Liver (tissue), 8 donors: ENCODE results near the gene RMP24.

Experiments
- DNase-seq: peaks from one replicate; pipeline ENCODE4 v3.0.0-alpha.2; 2017; ENCODE audit warnings: low spot score
- H3K27ac ChIP-seq, 2 donors: one replicate each; pipeline ENCODE4 v1.7.0; 2013; ENCODE audit warnings: inconsistent platforms in 2 of 2, low read length in 2 of 2, control low read depth in 1 of 2, low read depth in 1 of 2, mild to moderate bottlenecking in 1 of 2
- H3K27me3 ChIP-seq, 4 donors: one replicate each; pipeline versions ENCODE4 v1.6.1 to v1.7.0; 2013; ENCODE audit warnings: low read length in 3 of 4, inconsistent platforms in 1 of 4, mild to moderate bottlenecking in 1 of 4, moderate library complexity in 1 of 4; ENCODE audit not compliant: control insufficient read depth in 4 of 4, insufficient read depth in 4 of 4
- H3K36me3 ChIP-seq, 4 donors: one replicate each; pipeline versions ENCODE4 v1.6.1 to v1.7.0; 2013; ENCODE audit warnings: low read length in 3 of 4, mild to moderate bottlenecking in 3 of 4, low read depth in 1 of 4, moderate library complexity in 1 of 4; ENCODE audit not compliant: control insufficient read depth in 4 of 4, insufficient read depth in 3 of 4
- H3K4me1 ChIP-seq, 4 donors: one replicate each; pipeline versions ENCODE4 v1.6.1 to v1.7.0; 2013; ENCODE audit warnings: low read length in 3 of 4, mild to moderate bottlenecking in 3 of 4, moderate library complexity in 1 of 4; ENCODE audit not compliant: control insufficient read depth in 4 of 4, insufficient read depth in 4 of 4
- H3K4me3 ChIP-seq, 3 donors: one replicate each; pipeline versions ENCODE4 v1.6.1 to v1.7.0; 2013; ENCODE audit warnings: low read length in 3 of 3, control low read depth in 1 of 3, low read depth in 1 of 3, mild to moderate bottlenecking in 1 of 3
- H3K9ac ChIP-seq, 2 donors: one replicate each; pipeline ENCODE4 v1.7.0; 2013; ENCODE audit warnings: low read length in 2 of 2, mild to moderate bottlenecking in 2 of 2, moderate library complexity in 2 of 2, control low read depth in 1 of 2, low read depth in 1 of 2
- H3K9me3 ChIP-seq, 4 donors: one replicate each; pipeline versions ENCODE4 v1.6.1 to v1.7.0; 2013; ENCODE audit warnings: low read length in 3 of 4; ENCODE audit not compliant: control insufficient read depth in 4 of 4
- EGR1 ChIP-seq, 2 donors: IDR thresholded peaks; 2 replicates each; pipeline ENCODE4 v1.6.1; 2016 to 2018; ENCODE audit warnings: antibody characterized with exemption in 2 of 2, low read depth in 2 of 2
- FOXA1 ChIP-seq: IDR thresholded peaks from 2 replicates; pipeline ENCODE4 v1.6.1; 2016; ENCODE audit warnings: antibody characterized with exemption
- FOXA2 ChIP-seq: IDR thresholded peaks from 2 replicates; pipeline ENCODE4 v1.6.1; 2016; ENCODE audit warnings: antibody characterized with exemption
- HNF4A ChIP-seq, 2 donors: conservative IDR thresholded peaks; 2 replicates each; pipeline ENCODE4 v1.6.1; 2016; ENCODE audit warnings: antibody characterized with exemption in 2 of 2, mild to moderate bottlenecking in 2 of 2
- HNF4G ChIP-seq: IDR thresholded peaks from 2 replicates; pipeline ENCODE4 v1.6.1; 2016; ENCODE audit warnings: antibody characterized with exemption
- JUND ChIP-seq, 2 donors: IDR thresholded peaks; 2 replicates each; pipeline ENCODE4 v1.6.1; 2016; ENCODE audit warnings: antibody characterized with exemption in 2 of 2
- MAX ChIP-seq: IDR thresholded peaks from 2 replicates; pipeline ENCODE4 v1.6.1; 2016; ENCODE audit warnings: antibody characterized with exemption
- NR2F2 ChIP-seq: IDR thresholded peaks from 2 replicates; pipeline ENCODE4 v1.6.1; 2016; ENCODE audit warnings: antibody characterized with exemption
- RAD21 ChIP-seq, 2 donors: IDR thresholded peaks; 2 replicates each; pipeline ENCODE4 v1.6.1; 2016; ENCODE audit warnings: antibody characterized with exemption in 2 of 2, mild to moderate bottlenecking in 2 of 2
- REST ChIP-seq: IDR thresholded peaks from 2 replicates; pipeline ENCODE4 v1.6.1; 2016; ENCODE audit warnings: antibody characterized with exemption, mild to moderate bottlenecking
- RXRA ChIP-seq, 2 donors: IDR thresholded peaks; 2 replicates each; pipeline ENCODE4 v1.6.1; 2017 to 2018; ENCODE audit warnings: antibody characterized with exemption in 2 of 2, mild to moderate bottlenecking in 1 of 2
- TAF1 ChIP-seq: conservative IDR thresholded peaks from 2 replicates; pipeline ENCODE4 v1.6.1; 2016; ENCODE audit warnings: antibody characterized with exemption, mild to moderate bottlenecking
- YY1 ChIP-seq: IDR thresholded peaks from 2 replicates; pipeline ENCODE4 v1.6.1; 2016; ENCODE audit warnings: antibody characterized with exemption, mild to moderate bottlenecking
- ZBTB33 ChIP-seq: IDR thresholded peaks from 2 replicates; pipeline ENCODE4 v1.6.1; 2016; ENCODE audit warnings: antibody characterized with exemption
- WGBS: extraction: QIAGEN DNeasy Blood & Tissue Kit; methylation state at CpG from one replicate; pipeline ENCODE4 v1.1.7; 2013; 5-methylcytosine and 5-hydroxymethylcytosine counted together
- TF ChIP-seq, protein P1 (sequence below): fragments of 150-350 bp; IDR thresholded peaks from 2 replicates; pipeline ENCODE4 v1.5.1; 2017; ENCODE audit warnings: improper control_type of control experiment, low read depth, low read length; ENCODE audit not compliant: missing input control
- TF ChIP-seq, protein P2 (sequence below): IDR thresholded peaks from 2 replicates; pipeline ENCODE4 v1.6.1; 2016; ENCODE audit warnings: antibody characterized with exemption
- donor health status: healthy.
- donor health status: healthy.
- donor health status: healthy.
- donor health status: healthy.
- donor health status: healthy.

The RMP24 gene

GRCh38 chr18:35983818-35984217, 11.3 kb downstream of the RMP24 start:
- TF ChIP-seq JUND (IDR thresholded peaks at IDR 0.05) (no peak), FOXA1 (no peak), NR2F2 (no peak), RAD21 (IDR thresholded peaks at IDR 0.05) (no peak), REST (no peak), TAF1 (no peak), ZBTB33 (no peak), FOXA2 (no peak)
- TF ChIP-seq, protein P1, sequence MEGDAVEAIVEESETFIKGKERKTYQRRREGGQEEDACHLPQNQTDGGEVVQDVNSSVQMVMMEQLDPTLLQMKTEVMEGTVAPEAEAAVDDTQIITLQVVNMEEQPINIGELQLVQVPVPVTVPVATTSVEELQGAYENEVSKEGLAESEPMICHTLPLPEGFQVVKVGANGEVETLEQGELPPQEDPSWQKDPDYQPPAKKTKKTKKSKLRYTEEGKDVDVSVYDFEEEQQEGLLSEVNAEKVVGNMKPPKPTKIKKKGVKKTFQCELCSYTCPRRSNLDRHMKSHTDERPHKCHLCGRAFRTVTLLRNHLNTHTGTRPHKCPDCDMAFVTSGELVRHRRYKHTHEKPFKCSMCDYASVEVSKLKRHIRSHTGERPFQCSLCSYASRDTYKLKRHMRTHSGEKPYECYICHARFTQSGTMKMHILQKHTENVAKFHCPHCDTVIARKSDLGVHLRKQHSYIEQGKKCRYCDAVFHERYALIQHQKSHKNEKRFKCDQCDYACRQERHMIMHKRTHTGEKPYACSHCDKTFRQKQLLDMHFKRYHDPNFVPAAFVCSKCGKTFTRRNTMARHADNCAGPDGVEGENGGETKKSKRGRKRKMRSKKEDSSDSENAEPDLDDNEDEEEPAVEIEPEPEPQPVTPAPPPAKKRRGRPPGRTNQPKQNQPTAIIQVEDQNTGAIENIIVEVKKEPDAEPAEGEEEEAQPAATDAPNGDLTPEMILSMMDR = no peak
- TF ChIP-seq, protein P2, sequence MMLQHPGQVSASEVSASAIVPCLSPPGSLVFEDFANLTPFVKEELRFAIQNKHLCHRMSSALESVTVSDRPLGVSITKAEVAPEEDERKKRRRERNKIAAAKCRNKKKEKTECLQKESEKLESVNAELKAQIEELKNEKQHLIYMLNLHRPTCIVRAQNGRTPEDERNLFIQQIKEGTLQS = no peak
- WGBS = 98% methylated on average over 5 of the region's 5 CpGs
- no peak overlapping the region for H3K27ac ChIP-seq
- H3K9ac ChIP-seq = no peak overlapping the region
- H3K9me3 ChIP-seq = no peaks in the 10 kb centered on the region
- DNase-seq = no peak
- peaks cover 5 to 24% (median 15%) of the 10 kb centered on the region in 4 donors for H3K36me3 ChIP-seq
- H3K4me1 ChIP-seq = no peaks in the 10 kb centered on the region
- H3K4me3 ChIP-seq = no peak overlapping the region
- H3K27me3 ChIP-seq = no peaks in the 10 kb centered on the region

- DNase-seq = no peak
- H3K9ac ChIP-seq = no peak overlapping the region
- no peaks in the 10 kb centered on the region for H3K27me3 ChIP-seq
- no peak overlapping the region for H3K4me3 ChIP-seq
- no peak overlapping the region for H3K27ac ChIP-seq
- TF ChIP-seq, protein P2 = no peak
- TF ChIP-seq FOXA2 = no peak
- TF ChIP-seq TAF1 = no peak
- no peak for TF ChIP-seq MAX
- no peak for TF ChIP-seq REST
- TF ChIP-seq EGR1 (IDR thresholded peaks at IDR 0.05; ENCODE audit: low read depth in 2 of 2) = no peak
- TF ChIP-seq HNF4G = no peak
- no peak for TF ChIP-seq NR2F2
- TF ChIP-seq JUND (IDR thresholded peaks at IDR 0.05) = no peak
- no peak for TF ChIP-seq FOXA1
- TF ChIP-seq YY1 = no peak
- no peak for TF ChIP-seq ZBTB33
- TF ChIP-seq HNF4A (conservative IDR thresholded peaks at IDR 0.05) = no peak
- TF ChIP-seq RXRA (IDR thresholded peaks at IDR 0.05) = no peak
- no peaks in the 10 kb centered on the region for H3K4me1 ChIP-seq
- peaks cover 0 to 13% (median 5%) of the 10 kb centered on the region in 4 donors for H3K36me3 ChIP-seq
- H3K9me3 ChIP-seq = no peaks in the 10 kb centered on the region
Measured at GRCh38 chr18:35991696-35992095, 19.2 kb downstream of the RMP24 start.
